DMS114 treated with DMSO at 0.1 percent for 48 hours (cell line): ENCODE data around the gene ANGPTL4.
"Not testable (repeated sequence)": the region's sequence is repeated elsewhere in the genome, so short reads cannot be mapped to it uniquely, and the experiment has no call there.

Experiments
- DNase-seq: peaks from one replicate; lab custom pipeline; 2025; ENCODE audit not compliant: unreplicated experiment; lab: John Stamatoyannopoulos, UW

ANGPTL4 gene

GRCh38 chr19:8333767-8334457 is 30.0 kb upstream of the ANGPTL4 start:
- DNase-seq: no peak

- DNase-seq: no peak
Observed at GRCh38 chr19:8334458-8335342, 29.3 kb upstream of the ANGPTL4 start.

GRCh38 chr19:8335343-8336071 is 28.4 kb upstream of the ANGPTL4 start:
- no peak for DNase-seq

GRCh38 chr19:8336072-8336569 is 27.8 kb upstream of the ANGPTL4 start:
- no peak for DNase-seq

- DNase-seq: no peak
Observed at GRCh38 chr19:8336660-8337059, 27.3 kb upstream of the ANGPTL4 start.

GRCh38 chr19:8337728-8338127 is 26.2 kb upstream of the ANGPTL4 start:
- DNase-seq: no peak

- DNase-seq: no peak
Observed at GRCh38 chr19:8338835-8339234, 25.1 kb upstream of the ANGPTL4 start.

- no peak for DNase-seq
Observed at GRCh38 chr19:8340341-8341096, 23.4 kb upstream of the ANGPTL4 start.

GRCh38 chr19:8341504-8341903 is 22.5 kb upstream of the ANGPTL4 start:
- not testable (repeated sequence) for DNase-seq

- no peak for DNase-seq
Observed at GRCh38 chr19:8342316-8342683, 21.7 kb upstream of the ANGPTL4 start.

- DNase-seq: peak; percentile 77
Observed at GRCh38 chr19:8342684-8343482, 21.1 kb upstream of the ANGPTL4 start, which contains the start of gene KANK3. Gene KANK3, minus strand, starts transcription at chr19:8343262. Its CDS starts 5,434 bp downstream, at chr19:8337828.

GRCh38 chr19:8343483-8343844 is 20.5 kb upstream of the ANGPTL4 start:
- no peak for DNase-seq

- DNase-seq: not testable (repeated sequence)
Observed at GRCh38 chr19:8349629-8350372, 14.2 kb upstream of the ANGPTL4 start.

- no peak for DNase-seq
Observed at GRCh38 chr19:8352134-8352827, 11.7 kb upstream of the ANGPTL4 start.

- DNase-seq: not testable (repeated sequence)
Observed at GRCh38 chr19:8352845-8353244, 11.1 kb upstream of the ANGPTL4 start.

GRCh38 chr19:8355631-8356402 is 8.1 kb upstream of the ANGPTL4 start:
- no peak for DNase-seq

- no peak for DNase-seq
Observed at GRCh38 chr19:8357007-8357521, 6.9 kb upstream of the ANGPTL4 start.

- no peak for DNase-seq
Observed at GRCh38 chr19:8358948-8359347, 5.0 kb upstream of the ANGPTL4 start.
